ENCODE data around the gene TMEM127.
"Not testable (repeated sequence)": the region's sequence is repeated elsewhere in the genome, so short reads cannot be mapped to it uniquely, and the experiment has no call there.

TMEM127 gene

DNA sequence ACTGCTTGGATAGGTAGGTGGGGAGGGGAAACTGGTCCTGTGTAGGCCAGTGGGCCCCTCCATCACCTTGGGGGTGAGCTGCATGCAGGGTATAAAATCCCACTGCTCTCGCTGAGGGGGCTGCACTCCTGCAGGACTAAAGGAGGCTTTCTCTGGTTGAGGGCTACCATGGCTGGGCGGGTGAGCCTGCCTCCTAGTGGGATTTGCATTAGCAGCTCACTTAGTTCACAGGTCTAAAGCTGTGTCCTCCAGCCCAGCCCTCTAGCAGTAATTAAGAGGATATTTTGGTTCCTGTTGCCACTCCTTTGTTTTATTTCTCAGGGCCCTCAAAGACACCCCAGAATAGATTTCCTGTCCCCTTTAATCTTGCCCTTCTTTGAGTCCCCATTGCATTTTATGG lies 24.6 kb downstream of the TMEM127 start:
- no peak for DNase-seq (ENCODE audit: low read depth in 2 of 2)

DNA sequence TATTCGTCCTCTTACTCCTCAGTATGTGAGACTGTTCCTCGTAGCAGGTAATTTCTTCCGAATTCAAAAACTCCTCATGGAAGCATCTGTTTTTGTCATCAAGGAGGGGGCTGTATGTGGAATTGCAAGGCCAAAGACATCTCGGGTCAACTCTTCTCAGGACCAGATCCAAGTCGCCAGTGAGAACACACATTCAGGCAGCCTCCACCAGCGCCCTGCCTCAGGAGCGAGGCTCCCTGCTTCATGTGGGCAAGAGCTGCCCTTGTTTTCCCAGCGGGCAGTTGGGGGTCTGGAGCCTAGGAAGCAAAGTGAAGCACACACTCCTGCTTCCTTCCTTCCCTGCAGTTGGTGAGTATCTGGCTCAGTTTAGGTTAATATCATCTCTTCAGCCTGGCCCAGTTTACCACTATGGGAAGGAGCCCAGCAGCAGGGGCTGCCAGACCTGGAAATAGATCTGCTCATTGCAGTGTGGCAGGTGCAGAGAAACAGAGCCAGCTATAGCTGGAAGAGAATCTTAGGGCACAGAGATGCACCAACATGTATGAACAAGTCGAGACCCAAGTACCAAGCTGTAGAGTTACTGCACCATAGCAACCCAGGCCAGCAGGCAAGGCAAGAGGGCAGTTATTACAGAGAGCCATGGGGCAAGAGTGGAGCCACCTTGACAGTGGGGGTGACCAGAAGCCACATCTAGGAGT lies 25.3 kb downstream of the TMEM127 start:
- no peak for DNase-seq (ENCODE audit: low read depth in 2 of 2)

DNA sequence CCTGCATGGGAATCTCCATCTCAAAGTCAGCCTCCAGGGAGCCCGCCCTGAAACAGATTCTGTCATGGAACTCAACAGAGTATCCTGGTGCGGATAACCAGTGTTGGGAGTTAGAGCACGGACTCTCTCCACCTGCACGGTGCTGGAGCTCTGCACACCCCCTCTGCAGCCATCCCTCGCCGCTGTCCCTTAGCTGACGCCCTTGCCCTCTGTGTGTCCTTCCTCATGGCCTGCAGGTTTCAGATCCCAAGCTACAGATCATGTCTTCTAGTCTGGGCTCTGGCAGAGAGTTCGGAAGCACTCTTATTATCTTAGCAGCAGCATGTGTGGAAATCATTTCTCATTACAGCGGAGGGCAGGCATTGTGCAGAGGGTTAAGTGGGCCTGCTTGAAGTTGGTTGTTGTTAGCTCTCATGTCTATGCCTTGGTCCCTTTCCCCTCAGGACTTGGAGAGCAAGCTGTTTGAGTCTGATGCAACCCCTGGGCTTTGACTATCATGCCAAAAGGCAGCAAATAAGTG lies 26.0 kb downstream of the TMEM127 start:
- DNase-seq (ENCODE audit: low read depth in 2 of 2), result no peak

DNA sequence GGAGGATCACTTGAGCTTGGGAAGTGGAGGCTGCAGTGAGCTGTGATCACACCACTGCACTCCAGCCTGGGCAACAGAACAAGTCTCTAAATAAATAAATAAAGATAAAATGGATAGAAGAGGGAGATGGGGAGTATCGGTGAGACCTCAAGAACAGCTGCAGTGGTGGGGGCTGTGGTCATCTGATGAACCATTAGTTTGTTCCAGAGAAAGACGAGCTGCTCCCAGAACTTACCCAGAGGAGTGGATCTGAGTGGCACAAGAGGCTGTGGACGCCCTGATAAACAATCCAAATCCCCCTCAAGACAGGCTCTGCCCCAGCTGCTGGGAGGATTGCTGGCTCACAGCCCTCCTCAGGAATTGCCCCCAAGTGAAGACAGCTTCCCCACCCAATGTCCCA lies 26.7 kb downstream of the TMEM127 start:
- DNase-seq (ENCODE audit: low read depth in 2 of 2), result no peak

DNA sequence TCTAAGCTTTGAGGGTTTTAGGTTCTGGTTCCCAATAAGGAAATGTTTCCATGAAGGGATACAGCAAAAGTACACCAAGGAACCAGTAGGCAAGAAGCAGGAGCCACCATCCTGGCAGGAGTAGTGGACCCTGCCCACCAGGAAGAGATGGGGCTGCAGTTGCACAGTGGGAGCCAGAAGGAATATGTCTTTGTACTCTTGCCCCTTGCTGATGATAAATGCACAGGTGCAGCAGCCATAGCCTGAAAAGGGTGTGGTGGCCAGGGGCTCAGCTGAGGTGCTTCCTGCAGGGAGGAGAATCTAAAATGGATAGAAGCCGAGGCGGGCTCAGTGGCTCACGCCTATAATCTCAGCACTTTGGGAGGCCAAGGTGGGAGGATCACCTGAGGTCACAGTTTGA lies 27.5 kb downstream of the TMEM127 start:
- DNase-seq (ENCODE audit: low read depth in 2 of 2), result no peak

DNA sequence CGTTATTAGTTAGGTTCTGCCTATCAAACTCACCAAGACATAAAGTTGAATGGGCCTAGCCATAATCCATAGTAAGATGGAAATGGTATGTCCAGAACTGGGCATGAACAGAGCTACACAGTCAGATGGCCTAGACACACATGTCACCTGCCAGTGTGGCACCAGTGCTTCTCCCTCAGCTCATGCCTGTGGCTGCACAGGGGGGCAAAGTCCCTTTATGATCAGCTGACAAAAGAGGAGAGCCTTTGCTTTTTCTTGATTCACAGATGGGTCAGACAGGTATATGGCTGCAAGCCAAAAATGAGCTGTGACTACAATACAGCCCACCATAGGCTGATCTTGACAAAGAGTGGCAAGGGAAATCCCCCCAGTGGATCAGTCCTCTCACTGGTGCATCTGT lies 28.9 kb downstream of the TMEM127 start:
- no peak for DNase-seq (ENCODE audit: low read depth in 2 of 2)

DNA sequence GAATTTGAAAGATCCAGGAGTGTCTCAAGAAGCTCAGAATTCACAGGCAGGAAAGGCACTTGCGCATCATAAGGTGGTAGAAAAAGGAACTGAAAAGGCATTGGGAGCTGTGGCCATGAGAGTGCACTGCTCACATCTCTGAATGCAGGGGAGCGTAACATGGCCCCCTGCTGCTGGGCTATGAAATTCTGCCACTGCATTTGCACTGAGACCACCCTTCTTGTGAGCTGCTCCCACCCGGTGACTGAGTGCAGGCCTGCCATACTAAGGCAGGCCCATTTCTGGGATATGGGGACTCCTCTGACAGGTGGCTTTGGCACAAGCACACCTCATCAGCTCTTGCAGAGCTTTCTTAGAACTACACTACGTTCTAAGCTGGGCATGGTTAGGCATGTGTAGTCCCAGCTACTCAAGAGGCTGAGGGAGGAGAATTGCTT lies 31.9 kb downstream of the TMEM127 start:
- no peak for DNase-seq (ENCODE audit: low read depth in 2 of 2)

DNA sequence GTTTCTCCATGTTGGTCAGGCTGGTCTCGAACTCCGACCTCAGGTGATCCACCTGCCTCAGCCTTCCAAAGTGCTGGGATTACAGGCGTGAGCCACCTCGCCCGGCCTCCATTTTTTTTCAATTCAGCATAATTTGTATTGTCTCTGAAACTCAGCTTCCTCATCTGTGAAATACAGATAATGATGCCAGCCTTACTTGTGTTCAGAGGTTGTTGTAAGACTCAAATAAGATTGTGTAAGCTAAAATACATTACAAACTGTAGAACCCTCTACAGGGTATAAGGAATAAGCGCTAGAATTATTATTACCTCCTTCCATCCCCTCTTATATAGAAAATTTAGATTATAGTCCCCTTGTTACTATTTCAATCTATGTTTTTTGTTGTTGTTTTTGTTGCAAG lies 32.4 kb downstream of the TMEM127 start:
- DNase-seq (ENCODE audit: low read depth in 2 of 2), result no peak

DNA sequence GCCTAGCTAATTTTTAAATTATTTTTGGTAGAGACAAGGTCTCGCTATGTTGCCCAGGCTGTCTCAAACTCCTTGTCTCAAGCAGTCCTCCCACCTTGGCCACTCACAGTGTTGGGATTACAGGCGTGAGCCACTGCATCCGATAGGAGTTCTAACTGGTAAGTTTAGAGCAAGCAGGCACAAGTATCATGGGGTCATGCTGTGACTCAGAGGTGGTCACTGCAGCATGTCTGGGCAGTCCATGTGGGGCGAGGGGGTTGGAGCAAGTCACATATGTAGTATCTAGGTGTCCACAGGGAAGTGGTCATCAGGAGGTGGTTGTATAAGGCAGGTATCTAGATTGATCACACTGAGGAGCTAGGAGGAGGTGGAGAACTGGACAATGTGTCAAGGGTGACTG lies 34.5 kb downstream of the TMEM127 start:
- DNase-seq (ENCODE audit: low read depth in 2 of 2), result no peak

DNA sequence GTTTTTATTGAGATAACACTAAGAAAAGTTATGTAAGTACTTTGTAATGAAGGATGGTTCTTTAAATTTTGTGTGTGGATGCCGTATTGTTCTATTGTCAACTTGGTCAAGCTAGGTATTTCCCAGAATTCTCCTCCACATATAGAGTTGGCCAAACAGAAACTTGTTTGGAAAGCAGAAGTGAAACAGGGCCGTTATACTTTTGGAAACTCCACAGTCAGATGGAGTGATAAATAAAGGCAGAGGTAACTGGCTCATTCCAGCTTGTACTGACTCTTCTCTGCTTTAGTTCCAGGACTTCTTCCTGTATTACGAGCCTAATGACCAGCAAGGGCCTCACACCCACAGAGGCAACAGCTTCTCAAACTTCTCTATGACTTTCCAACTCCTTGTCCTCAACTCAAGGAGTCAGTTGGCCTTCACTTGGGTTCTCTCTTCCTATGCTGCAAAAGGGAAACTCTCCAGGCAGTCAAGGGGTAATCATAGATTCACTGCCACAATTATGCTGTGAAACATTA lies 40.7 kb downstream of the TMEM127 start:
- DNase-seq (ENCODE audit: low read depth in 2 of 2), result no peak

DNA sequence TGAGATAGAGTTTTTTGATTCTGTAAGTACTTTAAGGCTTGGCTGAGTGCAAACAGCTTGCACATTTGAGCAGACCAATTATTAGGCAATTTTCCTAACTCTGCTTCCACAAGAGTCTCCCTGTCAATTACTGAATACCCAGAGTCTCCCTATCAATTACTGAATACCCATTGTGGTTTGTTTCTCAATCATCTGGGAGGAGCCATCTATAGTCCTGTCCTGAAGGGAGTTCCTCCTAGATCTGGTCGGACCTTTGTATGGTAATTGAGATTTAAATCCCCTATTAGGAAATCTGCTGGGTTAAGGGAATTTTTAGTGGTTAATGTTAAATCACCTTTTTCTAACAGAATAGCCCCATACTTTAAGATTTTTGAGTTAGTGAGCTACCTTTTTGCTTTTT lies 44.7 kb downstream of the TMEM127 start:
- not testable (repeated sequence) for DNase-seq (ENCODE audit: low read depth in 2 of 2)

DNA sequence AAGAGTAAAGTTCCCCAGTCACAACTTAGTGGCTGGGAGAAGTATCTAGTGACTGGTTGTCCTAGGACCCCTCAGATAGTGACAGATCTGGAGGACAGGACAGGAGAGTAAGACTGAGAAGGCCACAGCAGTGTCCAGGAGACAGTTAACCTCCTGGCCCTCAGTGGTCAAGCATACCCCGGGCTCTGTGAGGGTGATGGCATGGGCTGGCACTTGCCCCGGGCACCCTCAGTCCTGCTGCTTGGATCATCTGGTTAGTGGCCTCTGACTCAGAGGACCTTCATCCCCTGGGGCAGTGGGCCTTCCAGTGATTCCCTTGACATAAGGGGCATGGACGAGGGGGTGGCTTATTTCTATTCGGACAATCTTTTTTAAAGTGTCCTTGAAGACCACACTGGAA lies 45.8 kb downstream of the TMEM127 start:
- DNase-seq (ENCODE audit: low read depth in 2 of 2), result not testable (repeated sequence)

DNA sequence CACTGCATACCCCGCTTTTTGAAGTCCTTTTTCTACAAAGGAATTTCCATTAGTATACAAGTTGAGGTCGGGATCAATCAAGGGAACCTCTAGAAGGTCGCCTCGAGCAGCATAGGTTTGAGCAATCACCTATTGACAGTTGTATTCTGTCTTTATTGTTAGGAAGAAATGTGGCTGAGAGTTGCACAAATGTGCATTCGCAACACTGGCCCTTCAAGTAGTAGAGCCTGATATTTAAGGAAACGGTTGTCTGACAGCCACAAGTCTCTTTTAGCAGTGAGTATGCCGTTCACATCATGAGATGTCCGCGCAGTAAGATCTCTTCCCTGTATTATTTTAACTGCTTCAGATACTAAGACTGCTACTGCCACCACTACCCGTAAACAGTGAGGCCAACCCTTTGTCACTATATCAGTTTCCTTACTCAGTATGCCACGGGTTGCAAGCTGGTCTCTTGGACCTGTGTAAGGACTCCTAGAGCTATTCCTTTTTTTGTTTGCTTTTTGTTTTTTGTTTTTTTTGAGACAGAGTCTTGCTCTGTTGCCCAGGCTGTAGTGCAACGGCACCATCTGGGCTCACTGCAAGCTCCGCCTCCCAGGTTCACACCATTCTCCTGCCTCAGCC lies 47.2 kb downstream of the TMEM127 start:
- no peak for DNase-seq (ENCODE audit: low read depth in 2 of 2)

DNA sequence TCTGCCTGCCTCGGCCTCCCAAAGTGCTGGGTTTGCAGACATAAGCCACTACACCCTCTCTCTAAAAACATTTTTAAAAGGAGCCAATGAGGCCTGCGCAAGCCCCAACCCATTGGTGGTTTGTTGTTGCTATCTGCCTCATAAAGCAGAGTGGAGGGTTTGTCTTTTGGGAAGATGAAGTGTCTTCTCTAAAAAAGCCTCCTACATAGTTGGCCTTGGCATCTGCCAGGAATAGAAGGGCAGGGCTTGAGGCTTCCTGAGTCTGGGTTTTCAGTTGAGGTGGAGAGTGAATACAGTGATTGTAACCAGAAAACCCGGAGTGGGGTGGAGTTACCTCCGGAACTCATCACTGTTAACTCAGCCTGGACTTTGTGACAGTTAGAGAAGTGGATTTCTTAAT lies 51.2 kb downstream of the TMEM127 start:
- DNase-seq (ENCODE audit: low read depth in 2 of 2), result no peak

DNA sequence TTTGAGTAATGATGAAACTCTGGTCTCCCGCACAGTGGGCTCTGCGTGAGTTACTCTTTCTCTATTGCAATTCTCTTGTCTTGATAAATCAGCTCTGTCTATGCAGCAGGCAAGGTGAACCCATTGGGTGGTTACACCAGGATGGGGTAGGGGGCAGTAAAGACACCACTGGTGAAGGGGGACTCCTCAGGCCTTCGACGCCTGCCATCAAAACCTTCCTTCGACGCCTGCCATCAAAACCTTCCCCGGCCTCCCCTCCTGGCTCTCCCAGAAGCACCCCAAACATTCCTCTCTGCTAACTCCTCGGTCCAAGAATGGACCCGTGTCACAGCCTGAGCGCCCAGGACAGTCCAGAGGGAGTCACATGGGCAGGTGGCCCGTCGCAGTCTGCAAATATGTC lies 52.4 kb downstream of the TMEM127 start:
- no peak for DNase-seq (ENCODE audit: low read depth in 2 of 2)

DNA sequence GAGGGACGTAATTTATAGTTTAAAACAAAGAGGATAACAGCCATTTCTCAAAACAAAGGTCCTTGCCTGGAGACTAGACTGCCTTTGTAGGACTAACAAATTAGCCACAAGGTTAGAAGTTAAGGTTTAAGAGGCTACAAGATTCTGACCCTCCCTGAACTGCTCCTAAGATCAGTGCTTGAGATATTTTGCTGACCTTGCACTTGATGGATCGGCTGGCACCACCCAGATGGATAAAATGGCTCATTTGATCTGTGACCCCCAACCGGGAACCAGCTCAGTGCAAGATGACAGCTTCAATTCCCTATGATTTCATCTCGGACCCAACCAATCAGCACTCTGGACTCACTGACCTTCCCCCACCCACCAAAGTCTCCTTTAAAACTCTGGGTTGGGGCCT lies 53.5 kb downstream of the TMEM127 start:
- DNase-seq (ENCODE audit: low read depth in 2 of 2), result no peak

DNA sequence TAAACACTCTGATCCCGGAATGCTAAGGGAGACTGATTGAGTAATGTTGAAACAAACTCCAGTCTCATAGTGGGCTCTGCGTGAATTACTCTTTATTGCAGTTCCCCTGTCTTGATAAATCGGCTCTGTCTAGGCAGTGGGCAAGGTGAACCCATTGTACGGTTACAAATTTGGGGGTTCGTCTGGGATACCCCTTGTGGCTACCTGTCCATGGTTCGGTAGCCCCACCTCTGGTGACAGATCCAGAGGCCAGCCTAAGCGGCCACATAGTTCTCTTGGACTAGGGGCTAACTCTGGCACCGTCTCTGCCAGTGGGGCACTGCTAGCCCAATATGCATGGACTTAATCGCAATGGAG lies 56.1 kb downstream of the TMEM127 start:
- no peak for DNase-seq (ENCODE audit: low read depth in 2 of 2)

DNA sequence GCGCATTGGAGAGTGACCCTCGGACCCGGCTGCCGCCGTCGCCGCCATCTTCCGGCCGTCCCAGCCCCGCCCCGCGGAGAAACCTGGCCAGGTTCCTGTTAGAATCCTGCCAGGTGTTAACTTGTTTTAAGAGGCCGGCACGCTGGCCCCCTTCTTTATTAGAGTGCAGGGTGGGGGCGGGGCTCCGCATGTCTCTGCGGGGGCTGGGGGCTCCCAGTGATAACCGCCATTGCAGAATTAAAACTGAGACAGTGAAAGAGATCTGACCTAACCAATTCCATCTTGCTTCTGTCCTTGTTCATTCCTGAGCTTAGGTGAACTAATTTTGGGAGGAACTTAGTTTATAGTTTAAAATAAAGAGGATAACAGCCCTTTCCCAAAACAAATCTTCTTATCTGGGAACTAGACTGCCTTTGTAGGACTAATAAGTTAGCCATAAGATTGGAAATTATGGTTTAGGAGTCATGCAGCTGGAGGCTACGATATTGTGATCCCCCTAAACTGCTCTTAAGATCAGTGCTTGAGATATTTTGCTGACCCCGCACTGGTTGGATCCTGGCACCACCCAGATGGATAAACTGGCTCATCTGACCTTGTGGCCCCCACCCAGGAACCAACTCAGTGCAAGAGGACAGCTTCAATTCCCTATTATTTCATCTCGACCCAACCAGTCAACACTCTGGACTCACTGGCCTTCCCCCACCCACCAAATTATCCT lies 56.6 kb downstream of the TMEM127 start:
- DNase-seq (ENCODE audit: low read depth in 2 of 2), result no peak

DNA sequence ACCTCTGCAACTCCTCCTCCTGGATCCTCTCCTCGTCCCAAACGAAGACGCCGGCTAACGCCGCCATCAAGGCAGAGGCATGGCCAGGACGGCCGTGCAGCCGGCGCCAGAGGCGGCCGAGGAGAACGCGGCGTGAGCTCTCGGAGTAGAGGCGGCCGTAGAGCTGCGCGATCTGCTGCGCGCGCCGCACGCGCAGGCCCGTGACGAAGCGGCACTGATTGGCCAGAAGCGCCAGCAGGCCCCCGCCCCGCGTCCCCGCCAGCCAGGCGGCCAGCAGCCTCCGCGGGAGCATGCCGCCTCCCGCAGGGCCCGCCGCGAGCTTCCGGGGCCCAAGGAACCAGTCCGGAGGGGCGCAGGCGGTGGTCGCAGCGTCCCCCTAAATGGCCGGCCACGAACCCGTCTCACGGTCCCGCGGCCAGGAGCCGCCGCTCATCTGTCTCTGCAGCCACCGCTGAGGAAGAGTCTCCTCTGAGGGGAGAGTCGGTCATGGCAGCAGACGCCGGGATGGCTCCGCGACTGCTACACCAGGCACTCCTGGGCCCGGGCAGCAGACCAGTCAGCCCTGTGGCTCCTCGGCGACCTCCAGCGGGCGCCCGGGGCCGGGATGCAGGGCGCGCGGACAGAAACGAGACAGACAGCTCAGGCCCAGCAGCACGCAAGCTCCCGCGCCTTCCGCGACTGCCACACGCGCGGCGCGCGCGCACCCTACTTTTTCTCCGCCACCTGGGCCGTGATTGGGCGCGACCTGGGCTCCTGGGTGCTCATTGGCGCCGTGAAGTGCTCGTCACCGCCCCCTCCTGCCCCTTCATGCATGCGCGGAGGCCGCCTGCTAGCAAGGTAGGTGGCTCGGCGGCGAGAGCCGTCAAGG lies 57.4 kb downstream of the TMEM127 start, which contains the start of gene STARD7:
STARD7 (minus strand) TSS at position 685 of the 868 bp plus-strand sequence; CDS start at position 292, 393 bp downstream.
- peak; percentile 95 to 96 for DNase-seq (ENCODE audit: low read depth in 2 of 2)

DNA sequence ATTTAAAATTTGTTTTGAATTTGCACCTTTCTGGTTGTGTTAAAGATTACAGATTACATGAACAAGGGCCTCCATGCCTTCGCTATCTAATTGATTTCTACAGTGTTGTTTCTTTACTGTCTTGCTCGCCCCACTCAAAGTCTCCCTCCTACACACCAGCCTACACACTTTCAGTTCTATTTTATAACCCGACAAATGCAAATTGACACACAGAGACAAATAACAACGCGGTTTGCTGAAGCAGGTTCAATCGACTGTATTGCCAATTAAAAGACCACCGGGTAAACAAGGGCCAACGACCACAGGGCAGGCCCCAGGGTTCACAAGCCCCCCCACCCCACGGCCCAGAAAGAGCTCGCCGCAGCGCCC lies 58.0 kb downstream of the TMEM127 start:
- no peak for DNase-seq (ENCODE audit: low read depth in 2 of 2)

DNA sequence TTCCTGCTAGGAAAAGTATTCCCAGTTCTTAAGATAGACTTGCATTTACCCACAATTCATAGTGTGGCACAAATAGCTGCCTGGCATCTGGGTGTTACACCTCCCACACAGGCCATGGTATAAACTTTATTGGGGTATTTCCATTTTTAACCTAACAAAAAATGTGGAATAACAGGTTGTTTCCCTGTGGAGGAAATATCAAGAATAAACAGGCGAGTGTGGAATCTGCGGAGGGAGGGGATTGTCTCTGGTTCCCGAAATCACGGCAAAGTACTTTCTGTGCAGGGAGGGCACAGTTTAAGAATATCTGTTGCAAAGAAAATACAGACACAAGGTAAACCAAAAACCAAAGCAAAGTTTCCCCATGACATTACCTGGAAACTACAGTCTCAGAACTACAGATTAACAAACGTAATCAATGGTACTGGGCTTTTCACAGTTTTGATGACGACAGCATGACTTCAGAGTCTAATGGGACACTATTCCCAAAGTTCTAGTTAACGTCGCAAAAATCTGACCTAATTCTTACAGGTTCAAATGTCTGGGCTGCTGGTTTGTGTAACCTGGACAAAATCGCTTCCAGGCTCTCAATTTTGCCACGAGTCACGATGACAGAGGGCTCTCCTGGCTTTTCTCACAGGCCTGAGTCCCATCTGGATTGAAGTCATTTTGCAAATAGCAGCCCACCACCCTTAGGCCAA lies 58.6 kb downstream of the TMEM127 start:
- DNase-seq (ENCODE audit: low read depth in 2 of 2), result no peak

All from stimulated activated CD8-positive, alpha-beta memory T cell treated with anti-CD3 and anti-CD28 coated beads, Interleukin-15, amount 100 ng/mL, for 4 hours (primary cell).